Stimulated activated CD8-positive, alpha-beta memory T cell treated with anti-CD3 and anti-CD28 coated beads, Interleukin-15, amount 100 ng/mL, for 24 hours (primary cell): ENCODE data around the gene PSMB9.

Source experiments
- DNase-seq: peaks from one replicate; pipeline ENCODE4 v3.0.0-alpha.2; 2020; ENCODE audit warnings: low read depth

The PSMB9 gene

DNA sequence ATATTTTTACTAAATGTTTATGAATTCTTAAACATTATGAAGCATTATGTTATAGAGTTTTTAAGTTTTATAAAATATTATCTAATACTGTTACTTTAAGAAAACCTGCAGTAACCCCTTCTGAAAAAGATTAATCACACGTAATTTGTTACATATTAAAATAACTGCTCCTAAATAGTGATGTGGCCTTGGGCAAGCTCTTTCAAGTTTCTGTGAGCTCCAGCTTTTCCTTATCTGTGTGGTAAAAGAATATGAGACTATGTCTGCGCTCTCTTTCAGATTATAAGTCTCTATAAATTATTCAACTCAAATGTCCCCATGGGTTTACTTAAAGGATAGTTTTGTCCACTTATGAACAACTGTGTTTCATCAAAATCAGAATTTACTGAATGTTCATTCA is 54.9 kb downstream of the PSMB9 start:
- no peak for DNase-seq
